HepG2 (cell line): ENCODE measurements around the gene KCNRG. TPM values are rescaled to one million over a fixed set of nuclear protein-coding genes. Genes with fewer than 3 reads are reported as not detected.

Source experiments
- ATAC-seq: fragments of 200-7000 bp; cut with Tn5 transposase; 3 replicates; pipeline ENCODE4 v1.9.1; 2020; ENCODE audit warnings: mild to moderate bottlenecking, moderate library complexity
- BruUV-seq: library from RNA; stranded (reverse); fragments of 400-500 nt; replicated peaks from 2 replicates; lab custom pipeline; 2021; lab: Mats Ljungman, UMichigan
- CTCF ChIA-PET: fragments of 300-600 bp; formaldehyde crosslinking; extraction: SDS; loops from one replicate; lab custom pipeline; 2021; ENCODE audit warnings: low total read pairs, inconsistent platforms, low intra/inter-chr PET ratio; lab: Yijun Ruan, JAX
- POLR2A ChIA-PET: fragments of 350-600 bp; sonication (Branson Sonifier 250); formaldehyde crosslinking; loops from one replicate; lab custom pipeline; 2020; ENCODE audit warnings: antibody characterized with exemption, inconsistent platforms; lab: Yijun Ruan, JAX
- DNase-seq: peaks from one replicate; pipeline ENCODE4 v3.0.0-alpha.2; 2015; ENCODE audit warnings: low spot score
- FAIRE-seq: peaks from 3 replicates; lab custom pipeline; 2011; peaks lifted over from hg19 to GRCh38; lab: Jason Lieb, UNC
- H2AFZ ChIP-seq: one replicate; pipeline ENCODE4 v1.6.1; 2011; ENCODE audit warnings: low read length, inconsistent platforms
- H3K27ac ChIP-seq: fragments of 300-600 bp; 3 replicates; pipeline ENCODE4 v1.8.0; 2011; ENCODE audit warnings: mixed run types, mild to moderate bottlenecking, mixed read lengths, low read length, inconsistent platforms; ENCODE audit not compliant: insufficient read depth; ENCODE audit errors: extremely low read length
- H3K27me3 ChIP-seq, 2 experiments: fragments of 200-600 bp in 1 of 2; 2 replicates in 1 of 2; 3 replicates in 1 of 2; pipeline versions ENCODE4 v1.6.0 to v1.8.0; 2011; ENCODE audit warnings: low read length in 2 of 2, mild to moderate bottlenecking in 2 of 2, moderate library complexity in 2 of 2, inconsistent platforms in 1 of 2; ENCODE audit not compliant: insufficient read depth in 2 of 2, control insufficient read depth in 1 of 2
- H3K36me3 ChIP-seq, 2 experiments: fragments of 200-600 bp in 1 of 2; replicated peaks in 1 of 2; 2 replicates in 1 of 2; 3 replicates in 1 of 2; pipeline versions ENCODE4 v1.5.1 to v1.8.0; 2011; ENCODE audit warnings: low read length in 2 of 2, inconsistent platforms in 1 of 2; ENCODE audit not compliant: insufficient read depth in 2 of 2, control insufficient read depth in 1 of 2
- H3K4me1 ChIP-seq: 2 replicates; pipeline ENCODE4 v1.5.1; 2012; ENCODE audit warnings: low read length, inconsistent platforms; ENCODE audit not compliant: insufficient read depth
- H3K4me2 ChIP-seq: 2 replicates; pipeline ENCODE4 v1.6.0; 2011; ENCODE audit warnings: low read depth, low read length, inconsistent platforms
- H3K4me3 ChIP-seq, 3 experiments: fragments of 200-600 bp in 1 of 3; sonication (generic), shearing (Covaris generic) in 1 of 3; replicated peaks in 1 of 3; 2 replicates each; pipeline ENCODE4 v1.5.1; 2011 to 2016; ENCODE audit warnings: low read length in 3 of 3, inconsistent platforms in 2 of 3, low read depth in 2 of 3, mild to moderate bottlenecking in 2 of 3, control low read depth in 1 of 3, mixed read lengths in 1 of 3; ENCODE audit not compliant: insufficient read depth in 1 of 3
- H3K79me2 ChIP-seq: one replicate; pipeline ENCODE4 v1.6.1; 2011; ENCODE audit warnings: low read length, inconsistent platforms; ENCODE audit not compliant: insufficient read depth
- H3K9ac ChIP-seq: 2 replicates; pipeline ENCODE4 v1.6.0; 2011; ENCODE audit warnings: mild to moderate bottlenecking, low read depth, low read length, inconsistent platforms; ENCODE audit not compliant: insufficient read depth
- H3K9me3 ChIP-seq: 2 replicates; pipeline ENCODE4 v1.5.1; 2012; ENCODE audit warnings: mild to moderate bottlenecking, low read length
- H4K20me1 ChIP-seq: 2 replicates; pipeline ENCODE4 v1.6.0; 2011; ENCODE audit warnings: inconsistent platforms, mild to moderate bottlenecking, low read length, moderate library complexity; ENCODE audit not compliant: insufficient read depth
- CBX5 ChIP-seq: sonication (generic); formaldehyde crosslinking; IDR thresholded peaks from 2 replicates; pipeline ENCODE4 v1.4.0; 2020; ENCODE audit warnings: missing genetic modification reagents, borderline replicate concordance
- ESRRA ChIP-seq: sonication (generic); formaldehyde crosslinking; IDR thresholded peaks from 2 replicates; pipeline ENCODE4 v1.5.1; 2020; ENCODE audit warnings: mild to moderate bottlenecking, low read depth, missing genetic modification reagents
- FOXM1 ChIP-seq: sonication (generic); formaldehyde crosslinking; IDR thresholded peaks from 2 replicates; pipeline ENCODE4 v1.5.0; 2020; ENCODE audit warnings: missing genetic modification reagents
- GLI4 ChIP-seq: sonication (generic); formaldehyde crosslinking; IDR thresholded peaks from 2 replicates; pipeline ENCODE4 v1.5.1; 2020; ENCODE audit warnings: missing genetic modification reagents, mild to moderate bottlenecking, moderate library complexity, borderline replicate concordance
- ISX ChIP-seq: sonication (generic); formaldehyde crosslinking; conservative IDR thresholded peaks from 2 replicates; pipeline ENCODE4 v1.5.0; 2020; ENCODE audit warnings: missing genetic modification reagents
- KLF16 ChIP-seq, 2 experiments: sonication (generic) in 1 of 2; formaldehyde crosslinking in 1 of 2; IDR thresholded peaks; 2 replicates each; pipeline versions ENCODE4 v1.6.1 to v1.8.0; 2016 to 2023; ENCODE audit warnings: missing genetic modification reagents in 2 of 2, missing compliant biosample characterization in 1 of 2
- NPAS2 ChIP-seq: sonication (generic); formaldehyde crosslinking; IDR thresholded peaks from 2 replicates; pipeline ENCODE4 v1.8.0; 2022; ENCODE audit warnings: mild to moderate bottlenecking, missing genetic modification reagents, borderline replicate concordance
- PHF8 ChIP-seq: sonication (generic); formaldehyde crosslinking; IDR thresholded peaks from 2 replicates; pipeline ENCODE4 v1.5.0; 2020; ENCODE audit warnings: missing genetic modification reagents
- TMF1 ChIP-seq: sonication (generic); formaldehyde crosslinking; IDR thresholded peaks from 2 replicates; pipeline ENCODE4 v1.8.1; 2022; ENCODE audit warnings: low read depth, missing genetic modification reagents
- TOPORS ChIP-seq: sonication (generic); formaldehyde crosslinking; IDR thresholded peaks from 2 replicates; pipeline ENCODE4 v1.8.0; 2023; ENCODE audit warnings: mild to moderate bottlenecking, missing genetic modification reagents
- WIZ ChIP-seq: sonication (generic); formaldehyde crosslinking; IDR thresholded peaks from 2 replicates; pipeline ENCODE4 v1.5.1; 2020; ENCODE audit warnings: mild to moderate bottlenecking, missing genetic modification reagents
- XBP1 ChIP-seq: sonication (generic); formaldehyde crosslinking; IDR thresholded peaks from 2 replicates; pipeline ENCODE4 v1.5.0; 2020; ENCODE audit warnings: missing genetic modification reagents
- ZFP37 ChIP-seq: sonication (generic); formaldehyde crosslinking; IDR thresholded peaks from 2 replicates; pipeline ENCODE4 v1.4.0; 2020; ENCODE audit warnings: missing genetic modification reagents, borderline replicate concordance
- ZNF496 ChIP-seq: sonication (generic); formaldehyde crosslinking; IDR thresholded peaks from 2 replicates; pipeline ENCODE4 v1.8.1; 2023; ENCODE audit warnings: mild to moderate bottlenecking, moderate library complexity, missing genetic modification reagents; ENCODE audit not compliant: insufficient replicate concordance
- ZNF703 ChIP-seq: sonication (generic); formaldehyde crosslinking; IDR thresholded peaks from 2 replicates; pipeline ENCODE4 v1.5.1; 2020; ENCODE audit warnings: missing genetic modification reagents, mild to moderate bottlenecking, moderate library complexity, borderline replicate concordance
- ZSCAN22 ChIP-seq: sonication (generic); formaldehyde crosslinking; IDR thresholded peaks from 2 replicates; pipeline ENCODE4 v1.4.0; 2020; ENCODE audit warnings: mild to moderate bottlenecking, missing genetic modification reagents
- WGBS: methylation state at CpG from one replicate; pipeline ENCODE4 v1.1.6; 2017; ENCODE audit warnings: low lambda C conversion rate; 5-methylcytosine and 5-hydroxymethylcytosine counted together
- in situ Hi-C: cut with HindIII; loops from 2 replicates; pipeline ENCODE4 v1.10.0; 2017; ENCODE audit warnings: low pct_unique_long_range_greater_than_20kb; ENCODE audit not compliant: extremely low pct_ligation_motif_present
- intact Hi-C: fragments of 100-400 bp; cut with micrococcal nuclease; formaldehyde crosslinking; loops from one replicate; pipeline ENCODE4 v1.10.0; 2022; ENCODE audit not compliant: unreplicated experiment
- polyA plus RNA-seq, 8 experiments: library from polyadenylated mRNA; depleted of rRNA in 3 of 8; stranded (reverse) in 7 of 8; unstranded in 1 of 8; fragments of >200 nt; fragmentation: Illumina TruSeq in 4 of 8; extraction: Trizol in 4 of 8; gene quantifications; 2 replicates each; pipeline versions ENCODE4 v1.2.1 to v1.2.3, GENCODE V29; 2011 to 2016; ENCODE audit warnings: low read depth in 4 of 8, missing spikeins in 1 of 8, mixed read lengths in 1 of 8; ENCODE audit not compliant: insufficient read depth in 1 of 8
- total RNA-seq, 5 experiments: library from RNA; depleted of rRNA; stranded (reverse); fragments of >200 nt; fragmentation: Illumina TruSeq; extraction: Trizol; gene quantifications; 2 replicates each; pipeline ENCODE4 v1.2.3, GENCODE V29; 2016; ENCODE audit warnings: low read depth in 1 of 5

KCNRG gene
- total and polyA plus RNA-seq, 2 of the 13 experiments (the other 11 are each of a cell fraction or from before 2014, with no cell fraction given): 1.0 to 1.5 TPM

DNA sequence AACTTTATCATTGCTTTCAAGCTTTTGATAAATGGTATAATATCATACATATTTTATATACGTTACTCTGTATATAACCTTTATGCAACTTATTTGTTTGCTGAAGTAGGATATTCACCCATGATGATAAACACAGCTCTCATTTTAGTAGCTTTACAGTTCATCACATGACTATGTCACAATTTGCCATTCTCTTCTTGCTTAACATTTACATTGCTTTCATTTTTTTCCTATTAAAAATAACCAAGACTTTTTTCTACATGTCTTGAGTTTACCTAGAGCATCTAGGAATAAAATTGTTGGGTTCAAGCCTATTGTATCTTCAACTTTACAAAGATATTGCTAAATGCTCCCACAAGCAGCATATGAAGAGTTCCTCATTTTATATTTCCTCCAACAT lies 54.0 kb downstream of the KCNRG start:
- POLR2A ChIA-PET: interaction anchor here (1.2 to 1.7 kb wide), 2 partner anchors 12 to 72 kb away, joined by 5 read pairs; partner anchors contain the start of gene TRIM13
- H3K27me3 ChIP-seq: no peaks in the 10 kb centered on the region
- no peak overlapping the region for H2AFZ ChIP-seq
- peaks cover 2 to 32% of the 10 kb centered on the region in 2 experiments; a peak in 4 of 5 replicates for H3K36me3 ChIP-seq
- ATAC-seq (no peak), DNase-seq (no peak), FAIRE-seq (no peak)
- H3K4me1 ChIP-seq: peaks cover 10% of the 10 kb centered on the region; the same call in 1 of the 2 replicates
- WGBS: 98% methylated on average over 1 of the region's 1 CpG
- H3K27ac ChIP-seq: no peak overlapping the region
- intact Hi-C loops: no loop called here
- H3K9ac ChIP-seq: no peak overlapping the region
- TF ChIP-seq PHF8 (CRISPR knock-in tag) (no peak), GLI4 (CRISPR knock-in tag) (no peak), FOXM1 (CRISPR knock-in tag) (no peak), XBP1 (CRISPR knock-in tag) (no peak), CBX5 (CRISPR knock-in tag) (no peak), TOPORS (CRISPR knock-in tag) (no peak), TMF1 (CRISPR knock-in tag) (no peak), ISX (CRISPR knock-in tag) (no peak), ZSCAN22 (no peak), ZNF703 (CRISPR knock-in tag) (no peak), NPAS2 (CRISPR knock-in tag) (no peak), WIZ (no peak), ESRRA (CRISPR knock-in tag) (no peak), KLF16 (CRISPR knock-in tag; IDR thresholded peaks at IDR 0.05) (no peak), ZFP37 (CRISPR knock-in tag) (no peak), ZNF496 (CRISPR knock-in tag) (no peak)
- H3K79me2 ChIP-seq: peaks cover 75% of the 10 kb centered on the region
- no peaks in the 10 kb centered on the region for H3K9me3 ChIP-seq
- no peaks in the 10 kb centered on the region; the same call in 1 of the 2 replicates for H4K20me1 ChIP-seq
- BruUV-seq: no TSS peak
- CTCF ChIA-PET: no interaction called here
- no peak overlapping the region for H3K4me2 ChIP-seq
- no peak overlapping the region for H3K4me3 ChIP-seq
- in situ Hi-C loops: no loop called here
